IMR-90 (cell line): ENCODE results near the gene IL18RAP. TPM values are rescaled to one million over a fixed set of nuclear protein-coding genes. Genes with fewer than 3 reads are reported as not detected.

ENCODE experiments used
- ATAC-seq: fragments of 200-7000 bp; cut with Tn5 transposase; 2 replicates; pipeline ENCODE4 v1.9.1; 2020; ENCODE audit warnings: low read depth, mild to moderate bottlenecking, moderate library complexity
- BruUV-seq: library from RNA; stranded (reverse); fragments of 400-500 nt; replicated peaks from 2 replicates; lab custom pipeline; 2021; lab: Mats Ljungman, UMichigan
- CTCF ChIA-PET: fragments of 300-600 bp; formaldehyde crosslinking; extraction: SDS; loops from one replicate; lab custom pipeline; 2021; ENCODE audit warnings: antibody characterized with exemption; lab: Yijun Ruan, JAX
- POLR2A ChIA-PET: fragments of 300-600 bp; sonication (Branson Sonifier 250); formaldehyde crosslinking; loops from one replicate; lab custom pipeline; 2022; ENCODE audit warnings: antibody characterized with exemption; ENCODE audit not compliant: unreplicated experiment; lab: Charles Lee
- DNase-seq: peaks from one replicate; pipeline ENCODE4 v3.0.0; 2013
- H2AFZ ChIP-seq: replicated peaks from 2 replicates; pipeline ENCODE3; 2013; ENCODE audit warnings: low read length, mild to moderate bottlenecking; ENCODE audit not compliant: poor library complexity
- H2AK5ac ChIP-seq: 2 replicates; pipeline ENCODE4 v1.6.1; 2013; ENCODE audit warnings: low read depth, low read length, inconsistent platforms
- H2AK9ac ChIP-seq: replicated peaks from 2 replicates; pipeline ENCODE3; 2013; ENCODE audit warnings: mild to moderate bottlenecking, low read depth, low read length, moderate library complexity; ENCODE audit not compliant: poor library complexity
- H2BK120ac ChIP-seq: 2 replicates; pipeline ENCODE4 v1.6.1; 2013; ENCODE audit warnings: low read depth, low read length, inconsistent platforms
- H2BK15ac ChIP-seq: 3 replicates; pipeline ENCODE4 v1.6.1; 2013; ENCODE audit warnings: low read depth, low read length, inconsistent platforms
- H2BK20ac ChIP-seq: 2 replicates; pipeline ENCODE4 v1.6.1; 2013; ENCODE audit warnings: low read depth, mild to moderate bottlenecking, inconsistent platforms, low read length, moderate library complexity
- H2BK5ac ChIP-seq: 2 replicates; pipeline ENCODE4 v1.6.1; 2013; ENCODE audit warnings: mild to moderate bottlenecking, low read depth, low read length, inconsistent platforms; ENCODE audit not compliant: poor library complexity, severe bottlenecking
- H3K14ac ChIP-seq: replicated peaks from 2 replicates; pipeline ENCODE4 v1.6.1; 2013; ENCODE audit warnings: low read depth, low read length, inconsistent platforms
- H3K18ac ChIP-seq: 2 replicates; pipeline ENCODE4 v1.6.1; 2013; ENCODE audit warnings: low read depth, low read length, control low read depth
- H3K23ac ChIP-seq: 2 replicates; pipeline ENCODE4 v1.6.1; 2013; ENCODE audit warnings: low read depth, low read length, inconsistent platforms
- H3K27ac ChIP-seq: 2 replicates; pipeline ENCODE4 v1.5.1; 2013; ENCODE audit warnings: mild to moderate bottlenecking, control low read depth, low read length; ENCODE audit not compliant: insufficient read depth
- H3K27me3 ChIP-seq: 2 replicates; pipeline ENCODE4 v1.6.1; 2013; ENCODE audit warnings: low read length; ENCODE audit not compliant: control insufficient read depth, insufficient read depth
- H3K36me3 ChIP-seq: 2 replicates; pipeline ENCODE4 v1.6.1; 2013; ENCODE audit warnings: low read length, mixed read lengths; ENCODE audit not compliant: control insufficient read depth, insufficient read depth
- H3K4ac ChIP-seq: 2 replicates; pipeline ENCODE4 v1.6.1; 2013; ENCODE audit warnings: low read depth, low read length, inconsistent platforms
- H3K4me1 ChIP-seq: 2 replicates; pipeline ENCODE4 v1.6.1; 2013; ENCODE audit warnings: low read length, mixed read lengths; ENCODE audit not compliant: control insufficient read depth, insufficient read depth
- H3K4me2 ChIP-seq: 2 replicates; pipeline ENCODE4 v1.6.1; 2013; ENCODE audit warnings: low read depth, mild to moderate bottlenecking, control low read depth, low read length, moderate library complexity
- H3K4me3 ChIP-seq: 2 replicates; pipeline ENCODE4 v1.5.1; 2013; ENCODE audit warnings: low read depth, mild to moderate bottlenecking, control low read depth, low read length, moderate library complexity; ENCODE audit not compliant: insufficient read depth
- H3K56ac ChIP-seq: 2 replicates; pipeline ENCODE4 v1.6.1; 2013; ENCODE audit warnings: low read length, inconsistent platforms; ENCODE audit not compliant: insufficient read depth; ENCODE audit errors: extremely low read depth
- H3K79me1 ChIP-seq, 2 experiments: 2 replicates each; pipeline ENCODE4 v1.6.1; 2013; ENCODE audit warnings: low read length in 2 of 2, inconsistent platforms in 1 of 2, low read depth in 1 of 2
- H3K9ac ChIP-seq: 2 replicates; pipeline ENCODE4 v1.6.1; 2013; ENCODE audit warnings: low read depth, low read length, control low read depth
- H3K9me1 ChIP-seq: 2 replicates; pipeline ENCODE4 v1.6.1; 2013; ENCODE audit warnings: low read length, inconsistent platforms; ENCODE audit not compliant: insufficient read depth
- H3K9me3 ChIP-seq: 2 replicates; pipeline ENCODE4 v1.6.1; 2013; ENCODE audit warnings: low read length; ENCODE audit not compliant: control insufficient read depth, insufficient read depth
- H4K20me1 ChIP-seq: 2 replicates; pipeline ENCODE4 v1.6.1; 2013; ENCODE audit warnings: low read length, inconsistent platforms; ENCODE audit not compliant: insufficient read depth
- H4K5ac ChIP-seq: 2 replicates; pipeline ENCODE4 v1.6.1; 2013; ENCODE audit warnings: mild to moderate bottlenecking, low read depth, low read length, control low read depth
- H4K8ac ChIP-seq, 2 experiments: 2 replicates each; pipeline ENCODE4 v1.6.1; 2013; ENCODE audit warnings: low read depth in 2 of 2, low read length in 2 of 2, control low read depth in 1 of 2, inconsistent platforms in 1 of 2
- H4K91ac ChIP-seq: 2 replicates; pipeline ENCODE4 v1.6.1; 2013; ENCODE audit warnings: low read depth, low read length, inconsistent platforms; ENCODE audit not compliant: insufficient read depth
- MXI1 ChIP-seq: IDR thresholded peaks from 2 replicates; pipeline ENCODE4 v1.6.1; 2012; ENCODE audit warnings: low read depth, mild to moderate bottlenecking, low read length, moderate library complexity, borderline replicate concordance
- POLR2A ChIP-seq: IDR thresholded peaks from 2 replicates; pipeline ENCODE4 v1.6.1; 2012; ENCODE audit warnings: mild to moderate bottlenecking, low read depth, low read length
- RCOR1 ChIP-seq: IDR thresholded peaks from 2 replicates; pipeline ENCODE4 v1.6.1; 2012; ENCODE audit warnings: mild to moderate bottlenecking, low read length, improper control_type of control experiment; ENCODE audit not compliant: insufficient replicate concordance
- RFX5 ChIP-seq: IDR thresholded peaks from 2 replicates; pipeline ENCODE4 v1.8.0; 2012; ENCODE audit warnings: low read depth, mild to moderate bottlenecking, low read length, moderate library complexity
- WGBS, 2 experiments: methylation state at CpG; one replicate each; pipeline versions ENCODE4 v1.1.5 to v1.1.7; 2013; ENCODE audit warnings: missing lambda C conversion rate in 2 of 2; ENCODE audit not compliant: insufficient read length in 1 of 2; ENCODE audit errors: extremely low coverage in 2 of 2; 5-methylcytosine and 5-hydroxymethylcytosine counted together
- dilution Hi-C: fragments of 300-500 bp; cut with HindIII; formaldehyde crosslinking; loops from one replicate; pipeline ENCODE4 v1.14.3; 2018; ENCODE audit warnings: low sequenced_read_pairs; ENCODE audit not compliant: unreplicated experiment
- in situ Hi-C: fragments of 300-500 bp; cut with MboI; formaldehyde crosslinking; loops from 3 replicates; pipeline ENCODE4 v1.14.3; 2019; ENCODE audit warnings: low sequenced_read_pairs, inconsistent platforms, mixed read lengths
- intact Hi-C: fragments of 100-400 bp; cut with micrococcal nuclease; formaldehyde crosslinking; loops from 2 replicates; pipeline ENCODE4 v1.10.0; 2022
- polyA plus RNA-seq, 3 experiments: library from polyadenylated mRNA; depleted of rRNA; stranded (reverse); fragments of >200 nt; gene quantifications; 2 replicates each; pipeline ENCODE4 v1.2.3, GENCODE V29; 2012; ENCODE audit warnings: low replicate concordance in 1 of 3
- total RNA-seq: library from RNA; depleted of rRNA; stranded (reverse); fragments of >200 nt; gene quantifications from 2 replicates; pipeline ENCODE4 v1.2.3, GENCODE V29; 2012
- TF ChIP-seq, protein P1 (sequence below): fragments of 150-350 bp; IDR thresholded peaks from 2 replicates; pipeline ENCODE4 v1.6.1; 2017; ENCODE audit warnings: mild to moderate bottlenecking, antibody characterized with exemption, low read length, low read depth

IL18RAP gene
- total and polyA plus RNA-seq, 2 of the 4 experiments (the other 2 are of a cell fraction), result not detected

DNA sequence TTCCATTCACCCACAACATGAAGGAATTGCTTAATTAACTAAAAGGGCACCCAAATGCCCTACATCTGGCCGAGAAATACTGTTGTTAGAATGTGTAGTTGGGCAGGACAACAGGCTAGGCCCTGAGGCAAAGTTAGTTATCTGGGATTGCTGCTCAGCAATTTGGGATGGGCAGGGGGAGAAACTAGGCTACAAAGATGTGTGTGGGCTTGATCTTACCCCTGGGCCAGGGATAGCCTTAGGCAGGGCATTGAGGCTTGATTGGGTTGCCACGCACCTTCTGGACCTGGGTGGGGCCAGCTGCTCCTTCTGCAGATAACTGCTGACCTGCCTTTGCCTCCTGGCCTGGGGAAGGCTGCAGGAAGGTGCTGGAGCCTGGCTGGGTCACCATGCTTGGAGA, 9.4 kb downstream of the IL18RAP start:
- ATAC-seq, result no peak

More for the DNA sequence above, 9.4 kb downstream of the IL18RAP start:
- Histone ChIP-seq H3K4me3 (no peak overlapping the region), H2AFZ (no peak overlapping the region), H4K5ac (no peak overlapping the region), H3K56ac (no peak overlapping the region), H4K91ac (no peak overlapping the region), H3K4me2 (no peak overlapping the region), H3K27ac (no peak overlapping the region), H3K9ac (no peak overlapping the region), H3K14ac (no peak overlapping the region), H3K27me3 (peaks cover 6% of the 10 kb centered on the region), H4K8ac (no peak overlapping the region), H3K9me3 (no peaks in the 10 kb centered on the region), H3K4ac (no peak overlapping the region), H2AK9ac (no peak overlapping the region), H3K4me1 (no peaks in the 10 kb centered on the region), H2AK5ac (no peak overlapping the region), H3K36me3 (no peaks in the 10 kb centered on the region), H3K18ac (no peak overlapping the region), H3K9me1 (no peaks in the 10 kb centered on the region), H2BK15ac (no peak overlapping the region), H2BK120ac (no peak overlapping the region), H2BK5ac (no peak overlapping the region), H3K23ac (no peak overlapping the region), H2BK20ac (no peak overlapping the region), H3K79me1 (no peaks in the 10 kb centered on the region), H4K20me1 (no peaks in the 10 kb centered on the region)
- CTCF ChIA-PET, result no interaction called here
- BruUV-seq, result no TSS peak
- dilution Hi-C loops (no loop called here), in situ Hi-C loops (no loop called here), intact Hi-C loops (no loop called here)
- DNase-seq, result no peak
- WGBS, 2 experiments, result no CpG with 5 or more reads among the region's 2 CpGs
- TF ChIP-seq POLR2A, result no peak
- TF ChIP-seq RCOR1, result no peak
- no peak for TF ChIP-seq RFX5
- TF ChIP-seq MXI1, result no peak
- TF ChIP-seq, protein P1, sequence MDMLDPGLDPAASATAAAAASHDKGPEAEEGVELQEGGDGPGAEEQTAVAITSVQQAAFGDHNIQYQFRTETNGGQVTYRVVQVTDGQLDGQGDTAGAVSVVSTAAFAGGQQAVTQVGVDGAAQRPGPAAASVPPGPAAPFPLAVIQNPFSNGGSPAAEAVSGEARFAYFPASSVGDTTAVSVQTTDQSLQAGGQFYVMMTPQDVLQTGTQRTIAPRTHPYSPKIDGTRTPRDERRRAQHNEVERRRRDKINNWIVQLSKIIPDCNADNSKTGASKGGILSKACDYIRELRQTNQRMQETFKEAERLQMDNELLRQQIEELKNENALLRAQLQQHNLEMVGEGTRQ, result no peak
- POLR2A ChIA-PET, result no interaction called here
